WTC11 (cell line): ENCODE results near the gene MTFMT. TPM values are rescaled to one million over a fixed set of nuclear protein-coding genes. Genes with fewer than 3 reads are reported as not detected.

ENCODE experiments used
- ATAC-seq: fragments of 200-7000 bp; cut with Tn5 transposase; 2 replicates; pipeline ENCODE4 v1.10.0; 2021; ENCODE audit warnings: mild to moderate bottlenecking, moderate library complexity
- CTCF ChIA-PET: fragments of 300-600 bp; sonication (Branson Sonifier 250); formaldehyde crosslinking; loops from one replicate; lab custom pipeline; 2021; ENCODE audit warnings: antibody characterized with exemption; lab: Charles Lee
- POLR2A ChIA-PET: fragments of 350-600 bp; sonication (Branson Sonifier 250); formaldehyde crosslinking; loops from one replicate; lab custom pipeline; 2021; ENCODE audit warnings: antibody characterized with exemption; lab: Charles Lee
- DNase-seq: peaks from one replicate; pipeline ENCODE4 v3.0.0; 2021; ENCODE audit warnings: low spot score
- H3K27ac Mint-ChIP-seq: 2 replicates; pipeline ENCODE4 v1.8.0; 2021; ENCODE audit warnings: mixed read lengths
- H3K27me3 Mint-ChIP-seq: 2 replicates; pipeline ENCODE4 v1.8.0; 2021; ENCODE audit warnings: low read depth, mild to moderate bottlenecking, moderate library complexity, mixed read lengths
- H3K36me3 Mint-ChIP-seq: 2 replicates; pipeline ENCODE4 v1.8.0; 2021; ENCODE audit warnings: mixed read lengths
- H3K4me1 Mint-ChIP-seq: 2 replicates; pipeline ENCODE4 v1.8.0; 2022; ENCODE audit warnings: mixed read lengths
- H3K4me3 Mint-ChIP-seq: 2 replicates; pipeline ENCODE4 v1.8.0; 2021; ENCODE audit warnings: mild to moderate bottlenecking, moderate library complexity, mixed read lengths
- H3K9me3 Mint-ChIP-seq: 2 replicates; pipeline ENCODE4 v1.8.0; 2021; ENCODE audit warnings: mixed read lengths
- ATF1 ChIP-seq: sonication (generic); formaldehyde crosslinking; IDR thresholded peaks from 2 replicates; pipeline ENCODE4 v1.8.1; 2023; ENCODE audit warnings: mild to moderate bottlenecking, moderate library complexity, missing genetic modification reagents
- ETV6 ChIP-seq: sonication (generic); formaldehyde crosslinking; IDR thresholded peaks from 2 replicates; pipeline ENCODE4 v1.8.1; 2022; ENCODE audit warnings: mild to moderate bottlenecking, missing genetic modification reagents
- FOXP4 ChIP-seq: sonication (generic); formaldehyde crosslinking; IDR thresholded peaks from 2 replicates; pipeline ENCODE4 v1.8.0; 2022; ENCODE audit warnings: mild to moderate bottlenecking, missing genetic modification reagents
- GTF2I ChIP-seq: fragments of 250-450 bp; sonication (Bioruptor Pico); conservative IDR thresholded peaks from 2 replicates; pipeline ENCODE4 v1.4.0; 2021; ENCODE audit warnings: mild to moderate bottlenecking
- PREB ChIP-seq: sonication (generic); formaldehyde crosslinking; IDR thresholded peaks from 2 replicates; pipeline ENCODE4 v1.8.1; 2022; ENCODE audit warnings: mild to moderate bottlenecking, missing genetic modification reagents, moderate library complexity, borderline replicate concordance
- TEAD1 ChIP-seq: sonication (generic); formaldehyde crosslinking; IDR thresholded peaks from 2 replicates; pipeline ENCODE4 v1.8.0; 2022; ENCODE audit warnings: mild to moderate bottlenecking, missing genetic modification reagents
- ZBTB21 ChIP-seq: sonication (generic); formaldehyde crosslinking; IDR thresholded peaks from 2 replicates; pipeline ENCODE4 v1.8.1; 2023; ENCODE audit warnings: mild to moderate bottlenecking, missing genetic modification reagents, borderline replicate concordance
- ZBTB43 ChIP-seq: sonication (generic); formaldehyde crosslinking; IDR thresholded peaks from 2 replicates; pipeline ENCODE4 v1.8.1; 2023; ENCODE audit warnings: mild to moderate bottlenecking, missing genetic modification reagents
- ZNF121 ChIP-seq: sonication (generic); formaldehyde crosslinking; IDR thresholded peaks from 2 replicates; pipeline ENCODE4 v1.8.0; 2023; ENCODE audit warnings: missing genetic modification reagents
- ZNF232 ChIP-seq: sonication (generic); formaldehyde crosslinking; IDR thresholded peaks from 2 replicates; pipeline ENCODE4 v1.8.0; 2022; ENCODE audit warnings: mild to moderate bottlenecking, missing genetic modification reagents
- ZSCAN18 ChIP-seq: fragments of 250-450 bp; sonication (Bioruptor Pico); IDR thresholded peaks from 2 replicates; pipeline ENCODE4 v2.1.2; 2022; ENCODE audit warnings: mild to moderate bottlenecking, moderate library complexity
- total RNA-seq: library from RNA; stranded (reverse); gene quantifications from 3 replicates; pipeline ENCODE4 v1.2.3, GENCODE V29; 2021
- TF ChIP-seq, protein P1 (sequence below): sonication (generic); formaldehyde crosslinking; IDR thresholded peaks from 2 replicates; pipeline ENCODE4 v1.8.0; 2023; ENCODE audit warnings: mild to moderate bottlenecking, missing genetic modification reagents
- TF ChIP-seq, protein P2 (sequence below): sonication (generic); formaldehyde crosslinking; IDR thresholded peaks from 2 replicates; pipeline ENCODE4 v1.8.0; 2023; ENCODE audit warnings: missing genetic modification reagents, mild to moderate bottlenecking, borderline replicate concordance

MTFMT gene
- total RNA-seq, 1 experiment from 2014 or later, result 26.7 TPM

GRCh38 chr15:65038836-65039235 is 9.4 kb upstream of the MTFMT start (continued):
- no peak for TF ChIP-seq ZSCAN18 (CRISPR knock-in tag)
- TF ChIP-seq ZNF121, result no peak
- no peak for TF ChIP-seq PREB (CRISPR knock-in tag)

DNA sequence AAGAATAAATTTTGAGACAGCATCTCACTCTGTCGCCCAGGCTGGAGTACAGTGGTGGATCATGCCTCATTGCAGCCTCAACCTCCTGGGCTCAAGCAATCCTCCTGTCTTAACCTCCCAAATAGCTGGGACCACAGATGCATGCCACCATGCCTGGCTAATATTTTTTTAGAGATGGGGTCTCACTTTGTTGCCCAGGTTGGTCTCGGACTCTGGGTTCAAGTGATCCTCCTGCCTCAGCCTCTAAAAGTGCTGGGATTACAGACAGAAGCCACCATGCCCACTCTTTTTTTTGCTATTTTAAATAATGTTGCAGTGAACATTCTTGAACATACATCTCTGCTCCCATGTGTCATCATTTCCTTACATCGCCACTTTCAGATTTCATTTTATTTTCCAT is 9.0 kb upstream of the MTFMT start:
- H3K4me3 Mint-ChIP-seq, result no peak overlapping the region
- POLR2A ChIA-PET, result no interaction called here
- no peaks in the 10 kb centered on the region for H3K4me1 Mint-ChIP-seq
- H3K9me3 Mint-ChIP-seq, result no peaks in the 10 kb centered on the region
- no peaks in the 10 kb centered on the region; the same call in 1 of the 2 replicates for H3K27me3 Mint-ChIP-seq
- CTCF ChIA-PET, result interaction anchor here (0.9 to 1.5 kb wide), 2 partner anchors 39 to 48 kb away, joined by 3 to 7 read pairs; partner anchors contain the start of gene KBTBD13
- no peak for DNase-seq
- ATAC-seq, result no peak
- TF ChIP-seq ZBTB21 (no peak), ETV6 (CRISPR knock-in tag) (no peak), ZBTB43 (CRISPR knock-in tag) (no peak), TEAD1 (CRISPR knock-in tag) (no peak), GTF2I (CRISPR knock-in tag) (peak; percentile 52; the same call in 1 of the 2 replicates)
- TF ChIP-seq, protein P1, sequence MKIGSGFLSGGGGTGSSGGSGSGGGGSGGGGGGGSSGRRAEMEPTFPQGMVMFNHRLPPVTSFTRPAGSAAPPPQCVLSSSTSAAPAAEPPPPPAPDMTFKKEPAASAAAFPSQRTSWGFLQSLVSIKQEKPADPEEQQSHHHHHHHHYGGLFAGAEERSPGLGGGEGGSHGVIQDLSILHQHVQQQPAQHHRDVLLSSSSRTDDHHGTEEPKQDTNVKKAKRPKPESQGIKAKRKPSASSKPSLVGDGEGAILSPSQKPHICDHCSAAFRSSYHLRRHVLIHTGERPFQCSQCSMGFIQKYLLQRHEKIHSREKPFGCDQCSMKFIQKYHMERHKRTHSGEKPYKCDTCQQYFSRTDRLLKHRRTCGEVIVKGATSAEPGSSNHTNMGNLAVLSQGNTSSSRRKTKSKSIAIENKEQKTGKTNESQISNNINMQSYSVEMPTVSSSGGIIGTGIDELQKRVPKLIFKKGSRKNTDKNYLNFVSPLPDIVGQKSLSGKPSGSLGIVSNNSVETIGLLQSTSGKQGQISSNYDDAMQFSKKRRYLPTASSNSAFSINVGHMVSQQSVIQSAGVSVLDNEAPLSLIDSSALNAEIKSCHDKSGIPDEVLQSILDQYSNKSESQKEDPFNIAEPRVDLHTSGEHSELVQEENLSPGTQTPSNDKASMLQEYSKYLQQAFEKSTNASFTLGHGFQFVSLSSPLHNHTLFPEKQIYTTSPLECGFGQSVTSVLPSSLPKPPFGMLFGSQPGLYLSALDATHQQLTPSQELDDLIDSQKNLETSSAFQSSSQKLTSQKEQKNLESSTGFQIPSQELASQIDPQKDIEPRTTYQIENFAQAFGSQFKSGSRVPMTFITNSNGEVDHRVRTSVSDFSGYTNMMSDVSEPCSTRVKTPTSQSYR (CRISPR knock-in tag), result no peak
- H3K27ac Mint-ChIP-seq, result no peak overlapping the region
- no peaks in the 10 kb centered on the region for H3K36me3 Mint-ChIP-seq

GRCh38 chr15:65037309-65037708 is 7.9 kb upstream of the MTFMT start:
- no peaks in the 10 kb centered on the region; the same call in 1 of the 2 replicates for H3K27me3 Mint-ChIP-seq
- TF ChIP-seq FOXP4 (CRISPR knock-in tag) (no peak), ATF1 (no peak), ZNF232 (CRISPR knock-in tag) (no peak)
- TF ChIP-seq, protein P2, sequence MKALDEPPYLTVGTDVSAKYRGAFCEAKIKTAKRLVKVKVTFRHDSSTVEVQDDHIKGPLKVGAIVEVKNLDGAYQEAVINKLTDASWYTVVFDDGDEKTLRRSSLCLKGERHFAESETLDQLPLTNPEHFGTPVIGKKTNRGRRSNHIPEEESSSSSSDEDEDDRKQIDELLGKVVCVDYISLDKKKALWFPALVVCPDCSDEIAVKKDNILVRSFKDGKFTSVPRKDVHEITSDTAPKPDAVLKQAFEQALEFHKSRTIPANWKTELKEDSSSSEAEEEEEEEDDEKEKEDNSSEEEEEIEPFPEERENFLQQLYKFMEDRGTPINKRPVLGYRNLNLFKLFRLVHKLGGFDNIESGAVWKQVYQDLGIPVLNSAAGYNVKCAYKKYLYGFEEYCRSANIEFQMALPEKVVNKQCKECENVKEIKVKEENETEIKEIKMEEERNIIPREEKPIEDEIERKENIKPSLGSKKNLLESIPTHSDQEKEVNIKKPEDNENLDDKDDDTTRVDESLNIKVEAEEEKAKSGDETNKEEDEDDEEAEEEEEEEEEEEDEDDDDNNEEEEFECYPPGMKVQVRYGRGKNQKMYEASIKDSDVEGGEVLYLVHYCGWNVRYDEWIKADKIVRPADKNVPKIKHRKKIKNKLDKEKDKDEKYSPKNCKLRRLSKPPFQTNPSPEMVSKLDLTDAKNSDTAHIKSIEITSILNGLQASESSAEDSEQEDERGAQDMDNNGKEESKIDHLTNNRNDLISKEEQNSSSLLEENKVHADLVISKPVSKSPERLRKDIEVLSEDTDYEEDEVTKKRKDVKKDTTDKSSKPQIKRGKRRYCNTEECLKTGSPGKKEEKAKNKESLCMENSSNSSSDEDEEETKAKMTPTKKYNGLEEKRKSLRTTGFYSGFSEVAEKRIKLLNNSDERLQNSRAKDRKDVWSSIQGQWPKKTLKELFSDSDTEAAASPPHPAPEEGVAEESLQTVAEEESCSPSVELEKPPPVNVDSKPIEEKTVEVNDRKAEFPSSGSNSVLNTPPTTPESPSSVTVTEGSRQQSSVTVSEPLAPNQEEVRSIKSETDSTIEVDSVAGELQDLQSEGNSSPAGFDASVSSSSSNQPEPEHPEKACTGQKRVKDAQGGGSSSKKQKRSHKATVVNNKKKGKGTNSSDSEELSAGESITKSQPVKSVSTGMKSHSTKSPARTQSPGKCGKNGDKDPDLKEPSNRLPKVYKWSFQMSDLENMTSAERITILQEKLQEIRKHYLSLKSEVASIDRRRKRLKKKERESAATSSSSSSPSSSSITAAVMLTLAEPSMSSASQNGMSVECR (CRISPR knock-in tag), result no peak
- TF ChIP-seq, protein P1 (CRISPR knock-in tag), result no peak
- TF ChIP-seq, all 79 proteins: peak for 0
- Mint-ChIP-seq H3K4me1 (peaks cover 6% of the 10 kb centered on the region), H3K4me3 (no peak overlapping the region), H3K36me3 (no peaks in the 10 kb centered on the region), H3K9me3 (no peaks in the 10 kb centered on the region), H3K27ac (no peak overlapping the region)
- ATAC-seq, result no peak
- POLR2A ChIA-PET, result no interaction called here
- CTCF ChIA-PET, result no interaction called here
- DNase-seq, result no peak
